Activated B cell treated with CpG ODN at 0.5 μM for 24 hours (primary cell): ENCODE measurements around the gene TAF6. TPM values are rescaled to one million over a fixed set of nuclear protein-coding genes. Genes with fewer than 3 reads are reported as not detected.
"Not testable (repeated sequence)": the region's sequence is repeated elsewhere in the genome, so short reads cannot be mapped to it uniquely, and the experiment has no call there.

Experiments
- ATAC-seq: fragments of 200-7000 bp; cut with Tn5 transposase; one replicate; pipeline ENCODE4 v1.10.0; 2021; ENCODE audit warnings: low read depth, mild to moderate bottlenecking, moderate library complexity
- CTCF ChIA-PET: fragments of 350-600 bp; sonication (Branson Sonifier 250); formaldehyde crosslinking; loops from one replicate; lab custom pipeline; 2021; ENCODE audit warnings: antibody characterized with exemption; lab: Charles Lee
- POLR2A ChIA-PET: fragments of 350-600 bp; sonication (Branson Sonifier 250); formaldehyde crosslinking; loops from one replicate; lab custom pipeline; 2021; ENCODE audit warnings: antibody characterized with exemption; lab: Charles Lee
- DNase-seq: peaks from one replicate; pipeline ENCODE4 v3.0.0; 2022
- H3K27ac Mint-ChIP-seq: one replicate; pipeline ENCODE4 v1.8.0; 2020; ENCODE audit warnings: mixed read lengths
- H3K27me3 Mint-ChIP-seq: one replicate; pipeline ENCODE4 v1.8.0; 2021; ENCODE audit warnings: mixed read lengths
- H3K36me3 Mint-ChIP-seq: one replicate; pipeline ENCODE4 v1.8.0; 2021; ENCODE audit warnings: low read depth, mixed read lengths
- H3K4me1 Mint-ChIP-seq: one replicate; pipeline ENCODE4 v1.8.0; 2021; ENCODE audit warnings: mixed read lengths
- H3K4me3 Mint-ChIP-seq: one replicate; pipeline ENCODE4 v1.8.0; 2020; ENCODE audit warnings: mild to moderate bottlenecking, mixed read lengths
- H3K9me3 Mint-ChIP-seq: one replicate; pipeline ENCODE4 v1.8.0; 2020; ENCODE audit warnings: mixed read lengths
- intact Hi-C: fragments of 100-400 bp; cut with micrococcal nuclease; formaldehyde crosslinking; loops from one replicate; pipeline ENCODE4 v1.15.1; 2024
- total RNA-seq: library from RNA; stranded (reverse); gene quantifications from 2 replicates; pipeline ENCODE4 v1.2.3, GENCODE V29; 2022
- TF ChIP-seq, protein P1 (sequence below): fragments of 200-600 bp; IDR thresholded peaks from one replicate; pipeline ENCODE4 v1.8.0; 2022; ENCODE audit warnings: antibody characterized with exemption, mild to moderate bottlenecking

Gene TAF6
- total RNA-seq, 1 donor from 2014 or later: 54.9 TPM

DNA sequence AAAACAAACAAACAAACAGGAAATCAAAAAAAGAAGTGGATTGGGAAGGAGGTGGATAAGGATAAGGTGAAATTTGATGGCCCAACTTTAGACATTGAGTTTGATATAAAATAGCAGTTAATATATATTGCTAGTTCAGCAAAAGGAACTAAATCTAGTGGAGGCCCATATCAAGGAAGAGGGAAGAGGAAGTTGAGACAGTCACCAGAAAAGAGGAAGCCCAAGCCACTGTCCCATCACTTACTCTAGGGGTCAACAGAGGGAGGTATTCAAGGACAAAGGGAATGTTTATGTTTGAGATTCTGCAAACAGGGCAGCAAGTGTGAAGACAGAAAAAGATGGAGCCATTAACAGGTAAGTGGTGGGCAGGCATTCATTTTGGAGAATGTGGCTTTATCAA lies 33.2 kb upstream of the TAF6 start:
- ChIA-PET CTCF (interaction anchor here (1.0 kb wide), 1 partner anchor 193 kb away, joined by 3 read pairs; no protein-coding TSS in a partner anchor), POLR2A (interaction anchor here (0.7 kb wide), 2 partner anchors 50 to 52 kb away, joined by 3 to 7 read pairs; no protein-coding TSS in a partner anchor)
- peak overlapping the region; percentile 72 for H3K27ac Mint-ChIP-seq
- H3K36me3 Mint-ChIP-seq: peaks cover 59% of the 10 kb centered on the region
- DNase-seq: no peak
- peak overlapping the region; percentile 5 for H3K4me3 Mint-ChIP-seq
- H3K27me3 Mint-ChIP-seq: no peaks in the 10 kb centered on the region
- H3K4me1 Mint-ChIP-seq: peaks cover 71% of the 10 kb centered on the region
- TF ChIP-seq, protein P1, sequence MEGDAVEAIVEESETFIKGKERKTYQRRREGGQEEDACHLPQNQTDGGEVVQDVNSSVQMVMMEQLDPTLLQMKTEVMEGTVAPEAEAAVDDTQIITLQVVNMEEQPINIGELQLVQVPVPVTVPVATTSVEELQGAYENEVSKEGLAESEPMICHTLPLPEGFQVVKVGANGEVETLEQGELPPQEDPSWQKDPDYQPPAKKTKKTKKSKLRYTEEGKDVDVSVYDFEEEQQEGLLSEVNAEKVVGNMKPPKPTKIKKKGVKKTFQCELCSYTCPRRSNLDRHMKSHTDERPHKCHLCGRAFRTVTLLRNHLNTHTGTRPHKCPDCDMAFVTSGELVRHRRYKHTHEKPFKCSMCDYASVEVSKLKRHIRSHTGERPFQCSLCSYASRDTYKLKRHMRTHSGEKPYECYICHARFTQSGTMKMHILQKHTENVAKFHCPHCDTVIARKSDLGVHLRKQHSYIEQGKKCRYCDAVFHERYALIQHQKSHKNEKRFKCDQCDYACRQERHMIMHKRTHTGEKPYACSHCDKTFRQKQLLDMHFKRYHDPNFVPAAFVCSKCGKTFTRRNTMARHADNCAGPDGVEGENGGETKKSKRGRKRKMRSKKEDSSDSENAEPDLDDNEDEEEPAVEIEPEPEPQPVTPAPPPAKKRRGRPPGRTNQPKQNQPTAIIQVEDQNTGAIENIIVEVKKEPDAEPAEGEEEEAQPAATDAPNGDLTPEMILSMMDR: no peak
- intact Hi-C loops: no loop called here
- no peaks in the 10 kb centered on the region for H3K9me3 Mint-ChIP-seq
- ATAC-seq: no peak

DNA sequence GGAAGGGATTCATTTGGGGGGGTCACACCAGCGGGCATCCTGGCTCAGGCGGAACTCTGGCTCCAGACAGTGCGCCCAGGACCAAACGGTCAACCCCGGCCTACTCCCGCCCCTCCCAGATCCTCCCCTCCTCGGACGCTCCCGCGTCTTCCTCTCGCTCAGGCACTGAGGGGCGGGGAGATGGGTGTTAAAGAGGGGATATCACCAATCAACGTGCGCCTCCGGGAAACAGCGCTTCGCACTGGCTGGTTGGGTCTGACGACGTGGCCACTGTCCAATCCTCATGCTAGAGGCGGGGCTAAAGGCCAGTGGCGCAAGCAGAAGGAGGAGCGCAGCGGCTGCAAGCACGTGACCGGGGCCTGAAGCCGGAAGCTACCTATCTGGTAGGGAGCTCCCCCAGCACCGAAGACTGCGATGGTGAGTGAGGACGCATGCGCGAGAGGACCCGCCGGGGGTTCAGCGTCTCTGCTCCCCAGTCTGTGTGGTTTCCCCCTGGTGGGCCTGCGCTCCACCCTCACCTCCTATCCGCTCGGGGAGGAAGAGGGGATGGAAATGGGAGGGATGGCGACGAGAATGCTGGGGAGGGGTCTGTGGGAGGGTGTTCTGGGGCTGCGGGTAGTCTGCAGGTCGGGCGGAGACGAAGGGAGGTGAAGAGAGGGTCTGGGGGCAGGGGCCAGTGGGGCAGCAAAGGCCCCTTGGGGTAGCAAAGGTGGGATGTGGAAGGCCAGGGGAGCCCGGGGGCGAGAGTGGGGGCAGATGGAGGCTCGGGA lies 29.6 kb upstream of the TAF6 start, which contains the start of gene LAMTOR4:
TSS of gene LAMTOR4 (plus strand) at position 360 of the 770 bp plus-strand sequence. CDS start at position 415, 55 bp downstream.
- peak; percentile 98 for ATAC-seq
- intact Hi-C loops: loop anchor here (1.0 to 2.0 kb wide), 8 partner anchors 10 to 280 kb away; partner anchors contain the start of genes GPC2, MEPCE, STAG3 and TRAPPC14
- POLR2A ChIA-PET: interaction anchor here (0.6 to 3.2 kb wide), 40 partner anchors 8 to 740 kb away, joined by 3 to 57 read pairs (median 5); partner anchors contain the start of genes AP4M1, BUD31, FBXO24 and GAL3ST4
- Mint-ChIP-seq H3K4me1 (peaks cover 46% of the 10 kb centered on the region), H3K4me3 (peak within 1 kb of the TSS; percentile 100), H3K27ac (peak within 1 kb of the TSS; percentile 99), H3K9me3 (no peaks in the 10 kb centered on the region), H3K36me3 (peaks cover 31% of the 10 kb centered on the region), H3K27me3 (no peaks in the 10 kb centered on the region)
- DNase-seq: peak; percentile 86
- TF ChIP-seq, protein P1: no peak
- CTCF ChIA-PET: interaction anchor here (0.6 to 1.3 kb wide), 5 partner anchors 16 to 103 kb away, joined by 3 to 5 read pairs (median 4); no protein-coding TSS in a partner anchor

DNA sequence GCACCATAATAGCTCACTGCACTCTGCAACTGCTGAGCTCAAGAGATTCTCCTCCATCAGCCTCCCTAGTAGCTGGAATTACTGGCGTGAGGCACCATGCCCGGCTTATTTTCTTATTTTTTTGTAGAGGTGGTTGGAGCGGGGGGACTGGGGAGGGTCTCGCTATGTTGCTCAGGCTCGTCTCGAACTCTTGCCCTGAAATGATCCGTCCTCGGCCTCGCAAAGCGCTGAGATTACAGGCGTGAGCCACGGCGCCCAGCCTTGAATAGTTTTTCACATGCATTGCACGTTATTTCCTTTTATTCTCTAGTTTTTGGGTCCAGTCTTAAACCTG lies 29.0 kb upstream of the TAF6 start:
- TF ChIP-seq, protein P1: no peak
- Mint-ChIP-seq H3K4me1 (peaks cover 43% of the 10 kb centered on the region), H3K27ac (peak overlapping the region; percentile 99), H3K9me3 (no peaks in the 10 kb centered on the region), H3K4me3 (peak overlapping the region; percentile 100), H3K36me3 (peaks cover 26% of the 10 kb centered on the region), H3K27me3 (no peaks in the 10 kb centered on the region)
- no peak for DNase-seq
- ATAC-seq: peak; percentile 0
- CTCF ChIA-PET: interaction anchor here (1.0 to 1.3 kb wide), 5 partner anchors 15 to 52 kb away, joined by 3 to 5 read pairs (median 4); no protein-coding TSS in a partner anchor
- intact Hi-C loops: loop anchor here (1.0 to 2.0 kb wide), 8 partner anchors 10 to 281 kb away; partner anchors contain the start of genes GPC2, MEPCE, STAG3 and TRAPPC14
- POLR2A ChIA-PET: interaction anchor here (0.6 to 3.2 kb wide), 37 partner anchors 8 to 1126 kb away, joined by 3 to 57 read pairs (median 5); partner anchors contain the start of genes AP4M1, BUD31, FBXO24 and GAL3ST4

DNA sequence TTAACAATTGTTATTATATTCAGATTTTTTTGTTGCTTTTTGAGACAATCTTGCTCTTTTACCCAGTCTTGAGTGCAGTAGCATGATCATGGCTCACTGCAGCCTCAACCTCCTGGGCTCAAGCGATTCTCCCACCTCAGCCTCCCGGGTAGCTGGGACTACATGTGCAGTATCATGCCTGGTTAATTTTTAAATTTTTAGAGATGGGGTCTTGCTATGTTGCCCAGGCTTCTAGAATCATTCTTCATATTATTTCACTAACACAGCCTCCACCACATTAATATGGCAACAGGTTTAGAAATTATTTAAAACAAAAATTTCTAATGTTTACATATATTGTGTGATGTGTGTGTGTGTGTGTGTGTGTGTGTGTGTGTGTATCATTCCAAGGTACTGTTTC lies 28.1 kb upstream of the TAF6 start:
- DNase-seq (no peak), ATAC-seq (no peak)
- TF ChIP-seq, protein P1: no peak
- ChIA-PET CTCF (interaction anchor here (1.1 to 1.2 kb wide), 2 partner anchors 14 to 18 kb away, joined by 3 read pairs; no protein-coding TSS in a partner anchor), POLR2A (interaction anchor here (0.6 to 3.2 kb wide), 7 partner anchors 9 to 738 kb away, joined by 3 to 31 read pairs (median 13); partner anchors contain the start of genes BUD31, GPC2, MBLAC1 and PDAP1)
- H3K4me3 Mint-ChIP-seq: no peak overlapping the region
- intact Hi-C loops: no loop called here
- H3K36me3 Mint-ChIP-seq: peaks cover 18% of the 10 kb centered on the region
- no peaks in the 10 kb centered on the region for H3K27me3 Mint-ChIP-seq
- no peak overlapping the region for H3K27ac Mint-ChIP-seq
- no peaks in the 10 kb centered on the region for H3K9me3 Mint-ChIP-seq
- H3K4me1 Mint-ChIP-seq: peaks cover 35% of the 10 kb centered on the region

DNA sequence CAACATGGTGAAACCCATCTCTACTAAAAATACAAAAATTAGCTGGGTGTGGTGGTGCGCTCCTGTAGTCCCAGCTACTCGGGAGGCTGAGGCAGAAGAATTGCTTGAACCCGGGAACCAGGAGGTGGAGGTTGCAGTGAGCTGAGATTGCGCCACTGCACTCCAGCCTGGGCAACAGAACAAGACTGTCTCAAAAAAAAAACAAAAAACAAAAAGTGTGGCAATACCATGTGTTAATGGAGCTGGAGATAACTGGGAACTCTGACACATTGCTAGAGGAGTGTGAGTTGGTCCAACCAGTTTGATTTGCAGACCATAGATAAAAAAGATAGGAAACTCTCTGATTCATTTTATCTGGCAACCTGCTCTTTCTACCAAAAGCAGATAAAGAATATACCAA lies 27.2 kb upstream of the TAF6 start:
- H3K36me3 Mint-ChIP-seq: peaks cover 12% of the 10 kb centered on the region
- intact Hi-C loops: not testable (repeated sequence)

More for the DNA sequence above, 27.2 kb upstream of the TAF6 start:
- ChIA-PET CTCF (interaction anchor here (1.2 kb wide), 1 partner anchor 14 kb away, joined by 5 read pairs; no protein-coding TSS in a partner anchor), POLR2A (interaction anchor here (0.5 to 2.9 kb wide), 8 partner anchors 8 to 766 kb away, joined by 3 to 31 read pairs (median 4); partner anchors contain the start of genes AP4M1, GPC2 and STAG3)
- not testable (repeated sequence) for H3K27me3 Mint-ChIP-seq, H3K27ac Mint-ChIP-seq, ATAC-seq, H3K4me3 Mint-ChIP-seq, H3K9me3 Mint-ChIP-seq, DNase-seq
- peaks cover 30% of the 10 kb centered on the region for H3K4me1 Mint-ChIP-seq
